ENCODE results near the gene SPATS2L.

The SPATS2L gene

GRCh38 chr2:200369886-200370285 lies 63.4 kb downstream of the SPATS2L start:
- H3K9me2 ChIP-seq (replicated peaks; ENCODE audit: insufficient read depth, low read length): no peaks in the 10 kb centered on the region
- H3K27me3 ChIP-seq (replicated peaks; ENCODE audit: insufficient read depth, low read length): no peaks in the 10 kb centered on the region
- no peaks in the 10 kb centered on the region for H3K36me3 ChIP-seq (replicated peaks; ENCODE audit: insufficient read depth, low read length)
- peaks cover 24% of the 10 kb centered on the region for H3F3A ChIP-seq (ENCODE audit: insufficient read depth, low read length)
- DNase-seq: no peak
- H3K79me2 ChIP-seq (ENCODE audit: low read length): peaks cover 69% of the 10 kb centered on the region
- TF ChIP-seq EZH2phosphoT487 (IDR thresholded peaks at IDR 0.05; ENCODE audit: low read length) (no peak), EZH2 (optimal IDR thresholded peaks at IDR 0.05; ENCODE audit: low read depth, low read length) (no peak), CTCF (IDR thresholded peaks at IDR 0.05; ENCODE audit: low read length) (no peak)
- H4K20me1 ChIP-seq (ENCODE audit: insufficient read depth, low read length): no peaks in the 10 kb centered on the region
- H3K4me2 ChIP-seq (ENCODE audit: low read depth, low read length): no peak overlapping the region
- H3K9ac ChIP-seq (ENCODE audit: low read length): no peak overlapping the region
- H3K9me3 ChIP-seq (replicated peaks; ENCODE audit: insufficient read depth, low read length): no peaks in the 10 kb centered on the region
- no peak overlapping the region for H2AFZ ChIP-seq (ENCODE audit: low read length)
- H3K27ac ChIP-seq (ENCODE audit: low read length): no peak overlapping the region
- no peak overlapping the region for H3K4me3 ChIP-seq (ENCODE audit: low read length)
- H3K4me1 ChIP-seq (ENCODE audit: low read length): peaks cover 16% of the 10 kb centered on the region

GRCh38 chr2:200373231-200373630 lies 66.7 kb downstream of the SPATS2L start:
- TF ChIP-seq EZH2 (optimal IDR thresholded peaks at IDR 0.05; ENCODE audit: low read depth, low read length): no peak
- no peak for TF ChIP-seq EZH2phosphoT487 (IDR thresholded peaks at IDR 0.05; ENCODE audit: low read length)
- no peak for TF ChIP-seq CTCF (IDR thresholded peaks at IDR 0.05; ENCODE audit: low read length)
- H4K20me1 ChIP-seq (ENCODE audit: insufficient read depth, low read length): no peaks in the 10 kb centered on the region
- no peaks in the 10 kb centered on the region for H3K27me3 ChIP-seq (replicated peaks; ENCODE audit: insufficient read depth, low read length)
- H3F3A ChIP-seq (ENCODE audit: insufficient read depth, low read length): peaks cover 48% of the 10 kb centered on the region
- H2AFZ ChIP-seq (ENCODE audit: low read length): no peak overlapping the region
- peaks cover 50% of the 10 kb centered on the region for H3K4me1 ChIP-seq (ENCODE audit: low read length)
- H3K36me3 ChIP-seq (replicated peaks; ENCODE audit: insufficient read depth, low read length): no peaks in the 10 kb centered on the region
- no peaks in the 10 kb centered on the region for H3K9me2 ChIP-seq (replicated peaks; ENCODE audit: insufficient read depth, low read length)
- H3K4me2 ChIP-seq (ENCODE audit: low read depth, low read length): peak overlapping the region; percentile 81
- peak overlapping the region; percentile 79 for H3K27ac ChIP-seq (ENCODE audit: low read length)
- peak overlapping the region; percentile 66 for H3K4me3 ChIP-seq (ENCODE audit: low read length)
- peaks cover 71% of the 10 kb centered on the region for H3K79me2 ChIP-seq (ENCODE audit: low read length)
- no peaks in the 10 kb centered on the region for H3K9me3 ChIP-seq (replicated peaks; ENCODE audit: insufficient read depth, low read length)
- peak overlapping the region; percentile 41; the same call in 1 of the 2 replicates for H3K9ac ChIP-seq (ENCODE audit: low read length)
- DNase-seq: peak; percentile 56

GRCh38 chr2:200373973-200374416 lies 67.5 kb downstream of the SPATS2L start:
- H3K27me3 ChIP-seq (replicated peaks; ENCODE audit: insufficient read depth, low read length): no peaks in the 10 kb centered on the region
- H3F3A ChIP-seq (ENCODE audit: insufficient read depth, low read length): peaks cover 48% of the 10 kb centered on the region
- DNase-seq: peak; percentile 87
- H4K20me1 ChIP-seq (ENCODE audit: insufficient read depth, low read length): no peaks in the 10 kb centered on the region
- no peaks in the 10 kb centered on the region for H3K9me3 ChIP-seq (replicated peaks; ENCODE audit: insufficient read depth, low read length)
- H2AFZ ChIP-seq (ENCODE audit: low read length): 0 out of 2 replicates have a peak overlapping the region, but pooled peaks have one; percentile 15
- H3K4me1 ChIP-seq (ENCODE audit: low read length): peaks cover 52% of the 10 kb centered on the region
- peak overlapping the region; percentile 79 for H3K27ac ChIP-seq (ENCODE audit: low read length)
- no peaks in the 10 kb centered on the region for H3K36me3 ChIP-seq (replicated peaks; ENCODE audit: insufficient read depth, low read length)
- H3K9ac ChIP-seq (ENCODE audit: low read length): peak overlapping the region; percentile 41
- no peaks in the 10 kb centered on the region for H3K9me2 ChIP-seq (replicated peaks; ENCODE audit: insufficient read depth, low read length)
- H3K4me3 ChIP-seq (ENCODE audit: low read length): peak overlapping the region; percentile 66
- H3K4me2 ChIP-seq (ENCODE audit: low read depth, low read length): peak overlapping the region; percentile 81
- peaks cover 75% of the 10 kb centered on the region for H3K79me2 ChIP-seq (ENCODE audit: low read length)
- no peak for TF ChIP-seq EZH2 (optimal IDR thresholded peaks at IDR 0.05; ENCODE audit: low read depth, low read length)
- no peak for TF ChIP-seq EZH2phosphoT487 (IDR thresholded peaks at IDR 0.05; ENCODE audit: low read length)
- no peak for TF ChIP-seq CTCF (IDR thresholded peaks at IDR 0.05; ENCODE audit: low read length)

Data from MM.1S (cell line).